NCI-H146 treated with DMSO at 0.1 percent for 48 hours (cell line): ENCODE results near the gene ZBTB24.
A peak's percentile ranks its signal among the peaks of the same experiment; 100 is the strongest.
"Not testable (repeated sequence)": the region's sequence is repeated elsewhere in the genome, so short reads cannot be mapped to it uniquely, and the experiment has no call there.

Experiments
- DNase-seq: peaks from one replicate; lab custom pipeline; 2025; ENCODE audit not compliant: unreplicated experiment; lab: John Stamatoyannopoulos, UW

ZBTB24 gene

DNA sequence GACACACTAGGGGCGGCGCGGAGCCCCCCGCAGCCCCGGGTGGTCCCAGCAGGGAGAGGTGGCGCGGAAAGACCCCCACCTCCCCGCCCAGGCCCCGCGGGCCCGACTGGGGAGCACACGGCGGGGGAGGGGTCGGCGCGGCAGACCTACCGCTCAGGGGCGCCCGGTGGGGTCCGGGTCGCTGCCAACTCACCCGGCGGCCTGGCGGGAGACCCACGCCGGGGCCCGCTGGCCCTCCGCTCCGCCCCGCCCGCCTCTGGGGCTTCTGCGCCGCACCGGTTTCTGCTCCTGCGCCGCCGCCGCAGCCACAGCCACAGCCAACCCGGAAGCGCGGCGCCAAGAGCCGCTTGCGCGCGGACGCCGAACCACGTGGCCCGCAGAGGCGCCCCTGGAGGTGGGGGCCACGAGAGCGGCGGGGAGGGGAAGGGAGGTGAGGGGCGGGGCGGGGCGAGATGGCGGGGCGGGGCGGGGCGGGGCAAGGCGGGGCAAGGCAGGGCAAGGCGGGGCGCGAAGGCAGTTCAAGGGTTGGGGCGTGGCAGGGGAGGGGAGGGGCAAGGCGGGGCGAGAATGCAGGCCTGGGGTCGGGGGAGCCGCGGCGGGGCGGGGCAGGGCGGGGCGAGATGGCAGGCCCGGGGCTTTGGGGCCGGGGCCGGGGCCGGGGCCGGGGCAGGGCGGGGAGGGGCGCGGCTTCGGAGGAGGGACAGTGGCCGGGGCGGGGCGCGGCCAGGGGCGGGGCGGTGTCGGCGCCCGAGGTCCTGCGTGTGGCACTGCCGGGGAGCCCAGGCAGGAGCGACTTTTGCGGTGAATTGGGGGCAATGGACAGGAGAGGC, at the start of gene ZBTB24:
ZBTB24 (minus strand) TSS at position 315 of the 830 bp plus-strand sequence. CDS start 1,193 bp downstream, outside the sequence.
- peak; percentile 87 for DNase-seq

GRCh38 chr6:109531446-109531845, 48.4 kb upstream of the ZBTB24 start:
- no peak for DNase-seq

GRCh38 chr6:109527989-109528388, 45.0 kb upstream of the ZBTB24 start:
- DNase-seq = no peak

- peak; percentile 65 for DNase-seq
Measured at GRCh38 chr6:109526905-109527628, 44.0 kb upstream of the ZBTB24 start.

DNA sequence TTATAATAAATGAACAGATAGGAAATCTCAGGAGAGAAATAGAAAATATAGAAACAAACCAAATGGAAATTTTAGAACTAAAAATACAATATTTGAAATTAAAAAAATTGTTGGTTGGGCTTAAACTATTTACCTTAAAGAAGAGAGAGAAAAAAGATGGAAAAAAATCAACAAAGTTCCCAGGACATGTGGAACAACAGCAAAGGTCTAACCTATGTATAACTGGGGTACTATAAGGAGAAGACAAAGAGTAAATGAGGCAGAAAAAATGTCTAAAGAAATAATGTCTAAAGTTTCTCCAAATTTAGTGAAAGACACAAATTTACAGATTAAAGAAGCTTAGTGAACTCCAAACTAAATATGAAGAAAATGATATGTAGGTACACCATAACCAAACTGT, 41.1 kb upstream of the ZBTB24 start:
- no peak for DNase-seq

DNA sequence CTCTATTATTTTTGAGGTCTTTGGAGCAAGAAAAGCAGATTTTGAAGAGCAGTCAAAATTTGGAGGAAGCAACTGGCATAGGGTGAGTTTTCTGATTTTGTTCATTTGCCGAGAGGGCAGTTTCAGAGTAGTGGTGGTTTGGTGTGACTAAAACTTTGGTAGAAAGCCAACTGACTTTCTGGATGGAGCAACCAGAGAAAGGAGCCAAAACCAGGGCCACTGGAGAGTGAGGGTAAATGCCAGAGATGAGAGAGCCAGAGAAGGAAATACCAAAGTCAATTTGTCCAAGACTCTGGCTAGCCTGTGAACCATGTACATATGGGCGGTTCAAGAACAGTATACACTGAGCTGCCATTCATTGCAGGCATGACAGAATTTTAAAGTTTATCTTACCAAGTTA, 40.5 kb upstream of the ZBTB24 start:
- no peak for DNase-seq

DNA sequence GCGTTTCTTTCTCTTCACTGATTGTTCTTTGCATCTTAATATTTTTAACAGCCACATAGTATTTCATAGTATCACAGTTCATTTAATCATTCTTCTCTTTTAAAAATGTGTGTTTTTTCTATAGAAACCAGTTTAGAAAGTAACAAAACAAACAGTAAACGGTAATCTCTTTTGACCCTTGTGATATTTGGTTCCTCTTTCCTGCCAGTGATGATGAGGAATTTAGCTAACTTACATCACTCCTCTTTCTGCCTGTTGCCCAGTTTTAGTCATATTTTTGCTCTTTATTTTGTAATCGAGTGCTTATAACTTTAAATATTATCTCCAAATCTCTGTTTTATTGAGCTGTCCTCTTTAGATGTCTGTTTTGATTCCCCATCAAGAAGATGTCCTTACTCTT, 38.1 kb upstream of the ZBTB24 start:
- DNase-seq = no peak

DNA sequence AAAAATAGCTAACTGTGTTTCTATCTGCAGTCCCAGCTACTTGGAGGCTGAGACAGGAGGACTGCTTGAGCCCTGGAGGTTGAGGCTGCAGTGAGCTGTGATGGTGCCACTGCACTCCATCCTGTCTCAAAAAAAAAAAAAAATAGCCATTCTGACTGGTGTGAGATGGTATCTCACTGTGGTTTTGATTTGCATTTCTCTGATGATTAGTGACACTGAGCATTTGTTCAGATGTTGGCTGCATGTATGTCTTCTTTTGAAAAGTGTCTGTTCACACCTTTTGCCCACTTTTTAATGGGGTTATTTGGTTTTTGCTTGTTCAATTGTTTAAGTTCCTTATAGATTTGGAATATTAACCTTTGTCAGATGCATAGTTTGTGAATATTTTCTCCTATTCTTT, 36.6 kb upstream of the ZBTB24 start:
- not testable (repeated sequence) for DNase-seq

DNA sequence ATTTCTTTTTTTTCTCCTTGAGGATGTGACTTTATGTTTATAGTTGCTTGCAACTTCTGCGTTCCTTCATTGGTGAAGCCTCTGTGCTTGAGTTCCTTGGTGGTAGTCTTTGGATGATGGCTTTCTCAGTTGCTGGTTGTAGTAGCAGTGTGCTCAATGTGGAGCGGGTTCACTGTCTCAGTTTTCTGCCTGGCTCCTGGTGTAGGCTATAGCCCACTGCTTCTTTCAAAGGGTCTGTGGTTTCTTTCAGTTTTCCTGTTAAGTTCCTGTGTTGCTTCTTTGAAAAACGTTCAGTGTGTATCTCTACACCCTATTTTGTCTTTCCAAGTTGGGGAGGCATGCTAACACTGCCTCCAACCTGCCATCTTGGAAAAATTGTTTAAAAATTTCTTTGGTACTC, 33.9 kb upstream of the ZBTB24 start:
- no peak for DNase-seq

- no peak for DNase-seq
Measured at GRCh38 chr6:109515781-109516409, 32.9 kb upstream of the ZBTB24 start.

- no peak for DNase-seq
Measured at GRCh38 chr6:109514946-109515345, 31.9 kb upstream of the ZBTB24 start.

GRCh38 chr6:109513571-109514071, 30.6 kb upstream of the ZBTB24 start:
- no peak for DNase-seq

GRCh38 chr6:109512271-109512817, 29.3 kb upstream of the ZBTB24 start:
- DNase-seq = no peak

- DNase-seq = no peak
Measured at GRCh38 chr6:109511832-109512231, 28.8 kb upstream of the ZBTB24 start.

- DNase-seq = no peak
Measured at GRCh38 chr6:109510358-109510757, 27.3 kb upstream of the ZBTB24 start.

DNA sequence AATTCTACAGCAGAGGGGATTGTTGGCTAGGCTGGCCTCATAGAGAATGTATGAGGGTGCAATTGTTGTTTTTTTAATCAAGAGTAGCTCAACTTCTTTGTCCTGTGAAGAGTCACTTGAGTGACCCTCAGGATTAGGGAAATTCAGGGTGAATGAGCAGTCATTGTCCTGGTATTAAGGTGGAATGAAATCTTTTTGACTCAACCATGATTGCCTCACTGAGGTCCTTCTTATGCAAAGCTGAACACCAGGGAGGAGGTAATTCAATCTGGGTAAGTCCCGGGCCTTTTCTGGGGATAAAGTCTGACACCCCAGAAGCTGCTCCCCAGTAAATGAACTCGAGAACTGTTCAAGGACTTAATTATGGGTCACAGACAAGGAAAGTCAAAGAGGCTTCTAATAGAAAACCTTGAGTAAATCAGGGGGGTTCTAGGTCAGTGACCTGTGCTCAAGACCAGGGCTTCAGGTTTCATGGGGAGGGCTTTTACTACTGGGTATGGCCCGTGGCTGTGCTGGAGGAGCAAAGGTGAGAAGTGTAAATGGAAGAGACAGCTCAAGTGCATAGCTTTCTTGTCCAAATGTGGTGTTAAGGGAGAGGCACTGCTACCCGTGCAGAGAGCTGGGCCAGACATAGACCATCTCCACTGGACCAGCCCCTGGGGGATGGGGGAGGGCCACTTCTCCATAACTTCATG, 25.3 kb upstream of the ZBTB24 start:
- no peak for DNase-seq

DNA sequence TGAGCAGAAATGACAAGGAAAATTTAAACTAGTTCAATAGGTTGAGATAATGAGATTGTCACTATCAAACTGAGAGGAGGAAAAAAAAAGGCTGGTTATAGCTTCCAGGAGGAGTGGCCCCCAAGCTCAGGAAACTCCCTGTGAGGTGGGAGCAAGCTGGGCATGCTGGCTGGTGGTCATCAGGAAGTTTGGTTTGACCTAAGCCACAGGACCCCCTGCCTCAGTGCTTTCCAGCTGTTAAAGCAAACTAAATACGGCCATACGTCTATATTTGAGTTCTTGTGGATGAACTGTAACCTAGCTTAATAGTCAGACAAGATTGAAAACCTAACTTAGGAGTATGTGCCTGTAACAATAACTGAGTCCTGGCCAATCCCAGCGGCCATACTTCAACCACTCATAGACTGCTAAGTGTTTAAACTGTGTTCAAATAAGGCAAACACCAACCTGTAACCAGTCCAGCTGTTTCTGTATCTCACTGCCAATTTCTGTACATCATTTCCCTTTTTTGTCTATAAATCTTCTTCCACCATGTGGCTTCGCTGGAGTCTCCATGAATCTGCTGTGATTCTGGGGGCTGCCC, 24.6 kb upstream of the ZBTB24 start:
- DNase-seq = no peak

DNA sequence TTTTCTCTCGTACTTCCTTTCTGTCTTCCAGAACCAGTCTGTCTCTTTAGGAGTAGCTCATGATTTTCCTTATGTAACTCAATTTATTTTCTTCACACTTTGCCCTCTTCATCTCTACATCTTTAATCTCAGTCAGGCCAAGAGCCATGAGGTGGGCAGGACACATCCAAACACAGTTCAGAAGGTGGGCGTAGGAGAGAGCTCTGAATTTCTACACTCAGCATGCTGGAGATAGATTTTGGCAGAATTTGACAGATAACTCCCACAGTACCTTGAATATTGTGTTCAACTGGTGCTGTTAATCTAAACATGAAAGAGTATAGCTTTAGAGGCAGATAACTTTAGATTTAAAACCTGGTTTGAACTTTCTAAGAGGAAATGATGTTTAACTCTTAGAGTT, 23.8 kb upstream of the ZBTB24 start:
- no peak for DNase-seq

GRCh38 chr6:109506314-109506713, 23.3 kb upstream of the ZBTB24 start:
- DNase-seq = no peak
